Osteoblast (primary cell): ENCODE data around the gene ARHGAP30. TPM values are rescaled to one million over a fixed set of nuclear protein-coding genes. Genes with fewer than 3 reads are reported as not detected.

Source experiments
- small RNA-seq: library from RNA; depleted of rRNA; stranded (forward); fragments of <200 nt; gene quantifications from one replicate; pipeline ENCODE3, GENCODE V24; 2012
- total RNA-seq: library from RNA; depleted of rRNA; stranded (reverse); fragments of >200 nt; gene quantifications from 2 replicates; pipeline ENCODE4 v1.2.3, GENCODE V29; 2012

ARHGAP30 gene
- total RNA-seq, 1 donor: under 0.01 TPM

Small RNA genes within 50 kb of the gene (small RNA-seq; reads per million reads assigned to genes)
- gene AL591806.2: not detected

Other genes starting within 250 kb of the ARHGAP30 start
- not detected in 2 replicates for gene CD244, start 207.0 kb downstream of the ARHGAP30 start, total RNA-seq
- not detected in 2 replicates for gene ITLN1, start 184.7 kb downstream of the ARHGAP30 start, total RNA-seq
- not detected in 2 replicates for gene ITLN2, start 115.1 kb downstream of the ARHGAP30 start, total RNA-seq
- 0.72 and 1.2 TPM in 2 replicates for gene F11R, start 48.7 kb downstream of the ARHGAP30 start, total RNA-seq
- 0.72 and 1.8 TPM in 2 replicates for gene TSTD1, start 30.9 kb downstream of the ARHGAP30 start, total RNA-seq
- 45.7 and 47.4 TPM in 2 replicates for gene USF1, start 23.9 kb downstream of the ARHGAP30 start, total RNA-seq
- under 0.01 TPM in 2 replicates for gene NECTIN4, start 19.7 kb upstream of the ARHGAP30 start, total RNA-seq
- gene KLHDC9, start 28.5 kb upstream of the ARHGAP30 start, total RNA-seq: 1.4 and 1.5 TPM in 2 replicates
- gene PFDN2, start 48.1 kb upstream of the ARHGAP30 start, total RNA-seq: 17.7 and 27.9 TPM in 2 replicates
- gene NIT1, start 48.2 kb upstream of the ARHGAP30 start, total RNA-seq: 23.9 and 28.0 TPM in 2 replicates
- gene DEDD, start 62.8 kb upstream of the ARHGAP30 start, total RNA-seq: 36.6 and 41.0 TPM in 2 replicates
- 87.5 and 95.2 TPM in 2 replicates for gene UFC1, start 84.1 kb upstream of the ARHGAP30 start, total RNA-seq
- gene USP21, start 89.6 kb upstream of the ARHGAP30 start, total RNA-seq: 8.0 and 9.1 TPM in 2 replicates
- 15.9 and 19.5 TPM in 2 replicates for gene PPOX, start 96.5 kb upstream of the ARHGAP30 start, total RNA-seq
- gene B4GALT3, start 107.6 kb upstream of the ARHGAP30 start, total RNA-seq: 18.5 and 18.9 TPM in 2 replicates
- gene ADAMTS4, start 129.2 kb upstream of the ARHGAP30 start, total RNA-seq: 1.4 and 3.5 TPM in 2 replicates
- 103 and 130 TPM in 2 replicates for gene NDUFS2, start 132.5 kb upstream of the ARHGAP30 start, total RNA-seq
- gene FCER1G, start 145.4 kb upstream of the ARHGAP30 start, total RNA-seq: 0.29 and 0.72 TPM in 2 replicates
- gene APOA2, start 153.7 kb upstream of the ARHGAP30 start, total RNA-seq: not detected in 2 replicates
- 6.5 and 8.8 TPM in 2 replicates for gene TOMM40L, start 156.2 kb upstream of the ARHGAP30 start, total RNA-seq
- gene NR1I3, start 168.3 kb upstream of the ARHGAP30 start, total RNA-seq: not detected in 2 replicates
- gene PCP4L1, start 188.9 kb upstream of the ARHGAP30 start, total RNA-seq: not detected in 2 replicates
- 0.88 and 2.2 TPM in 2 replicates for gene MPZ, start 240.1 kb upstream of the ARHGAP30 start, total RNA-seq
- 20.3 and 26.5 TPM in 2 replicates for gene SDHC, start 244.5 kb upstream of the ARHGAP30 start, total RNA-seq